Adipocyte (in vitro differentiated cells): ENCODE measurements around the gene ASMT.

Experiments
- DNase-seq: peaks from one replicate; pipeline ENCODE4 v3.0.0-alpha.2; 2015; ENCODE audit warnings: low read depth
- H3K27me3 ChIP-seq: replicated peaks from 2 replicates; pipeline ENCODE4 v1.7.0; 2013; ENCODE audit warnings: mild to moderate bottlenecking, low read length, moderate library complexity; ENCODE audit not compliant: control insufficient read depth, insufficient read depth
- H3K36me3 ChIP-seq: 2 replicates; pipeline ENCODE4 v1.7.0; 2013; ENCODE audit warnings: low read length, mild to moderate bottlenecking, moderate library complexity; ENCODE audit not compliant: control insufficient read depth, insufficient read depth, severe bottlenecking
- H3K4me1 ChIP-seq: 2 replicates; pipeline ENCODE4 v1.7.0; 2013; ENCODE audit warnings: mild to moderate bottlenecking, low read length, moderate library complexity; ENCODE audit not compliant: control insufficient read depth, insufficient read depth
- H3K4me3 ChIP-seq: 2 replicates; pipeline ENCODE4 v1.7.0; 2013; ENCODE audit warnings: mild to moderate bottlenecking, low read length, moderate library complexity
- H3K9ac ChIP-seq: 2 replicates; pipeline ENCODE4 v1.7.0; 2013; ENCODE audit warnings: mild to moderate bottlenecking, low read length, moderate library complexity
- H3K9me3 ChIP-seq: 2 replicates; pipeline ENCODE4 v1.7.0; 2013; ENCODE audit warnings: mild to moderate bottlenecking, low read length, moderate library complexity; ENCODE audit not compliant: control insufficient read depth

Gene ASMT

DNA sequence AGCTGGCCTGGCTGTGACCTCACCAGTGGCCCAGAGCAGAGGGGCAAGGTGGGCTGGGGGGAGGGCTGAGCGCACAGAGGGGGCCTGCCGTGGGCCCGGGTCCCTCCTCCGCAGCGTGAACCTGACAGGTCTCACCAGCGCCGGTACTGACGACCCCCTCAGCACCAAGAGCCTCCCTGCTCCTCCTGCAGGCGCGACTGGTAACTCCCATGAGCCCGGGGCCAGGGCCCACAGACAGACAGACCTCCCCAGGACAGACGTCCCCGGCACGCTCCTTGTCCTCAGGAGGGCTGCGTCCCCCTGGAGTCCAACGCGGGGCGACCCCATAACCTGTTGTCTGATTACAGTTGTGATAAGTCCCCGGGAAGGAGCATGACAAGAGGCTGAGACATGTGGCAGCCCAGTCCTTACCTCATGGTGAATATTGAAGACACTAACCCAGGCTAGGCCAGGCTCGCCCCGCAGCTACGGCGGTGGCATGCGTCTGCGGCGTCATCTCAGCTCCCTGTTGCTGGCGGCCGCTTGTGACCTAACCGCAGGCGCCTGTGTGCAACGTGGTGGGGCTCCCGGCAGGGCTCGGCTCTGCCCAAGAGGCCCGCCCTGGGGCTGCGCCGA is 15.0 kb upstream of the ASMT start:
- Histone ChIP-seq H3K4me3 (no peak overlapping the region), H3K36me3 (peaks cover 84% of the 10 kb centered on the region), H3K27me3 (no peaks in the 10 kb centered on the region), H3K9me3 (no peaks in the 10 kb centered on the region), H3K4me1 (no peaks in the 10 kb centered on the region), H3K9ac (no peak overlapping the region)
- no peak for DNase-seq

DNA sequence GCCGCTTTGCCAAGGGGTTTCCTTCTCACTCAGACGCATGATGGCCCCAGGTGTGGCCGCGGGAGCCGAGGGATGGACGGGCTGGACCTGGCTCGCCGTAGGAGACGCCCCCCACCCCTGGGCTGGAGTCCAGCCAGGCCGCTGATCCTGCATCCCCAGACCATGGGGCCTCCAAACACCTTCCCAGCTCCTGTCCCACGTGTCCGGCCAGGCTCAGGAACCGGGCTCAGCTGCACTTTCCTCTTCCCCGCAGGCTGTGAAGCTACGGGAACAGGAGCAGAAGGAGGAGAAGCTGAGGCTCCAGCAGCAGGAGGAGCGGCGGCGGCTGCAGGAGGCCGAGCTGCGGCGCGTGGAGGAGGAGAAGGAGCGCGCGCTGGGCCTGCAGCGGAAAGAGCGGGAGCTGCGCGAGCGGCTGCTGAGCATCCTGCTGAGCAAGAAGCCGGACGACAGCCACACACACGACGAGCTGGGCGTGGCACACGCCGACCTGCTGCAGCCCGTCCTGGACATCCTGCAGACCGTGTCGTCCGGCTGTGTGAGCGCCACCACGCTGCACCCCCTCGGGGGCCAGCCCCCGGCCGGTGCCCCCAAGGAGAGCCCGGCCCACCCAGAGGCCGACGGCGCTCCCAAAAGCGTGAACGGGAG is 14.3 kb upstream of the ASMT start:
- H3K4me1 ChIP-seq, result no peaks in the 10 kb centered on the region
- no peak overlapping the region for H3K9ac ChIP-seq
- no peaks in the 10 kb centered on the region for H3K27me3 ChIP-seq
- no peak for DNase-seq
- no peak overlapping the region for H3K4me3 ChIP-seq
- H3K9me3 ChIP-seq, result no peaks in the 10 kb centered on the region
- peaks cover 77% of the 10 kb centered on the region for H3K36me3 ChIP-seq

DNA sequence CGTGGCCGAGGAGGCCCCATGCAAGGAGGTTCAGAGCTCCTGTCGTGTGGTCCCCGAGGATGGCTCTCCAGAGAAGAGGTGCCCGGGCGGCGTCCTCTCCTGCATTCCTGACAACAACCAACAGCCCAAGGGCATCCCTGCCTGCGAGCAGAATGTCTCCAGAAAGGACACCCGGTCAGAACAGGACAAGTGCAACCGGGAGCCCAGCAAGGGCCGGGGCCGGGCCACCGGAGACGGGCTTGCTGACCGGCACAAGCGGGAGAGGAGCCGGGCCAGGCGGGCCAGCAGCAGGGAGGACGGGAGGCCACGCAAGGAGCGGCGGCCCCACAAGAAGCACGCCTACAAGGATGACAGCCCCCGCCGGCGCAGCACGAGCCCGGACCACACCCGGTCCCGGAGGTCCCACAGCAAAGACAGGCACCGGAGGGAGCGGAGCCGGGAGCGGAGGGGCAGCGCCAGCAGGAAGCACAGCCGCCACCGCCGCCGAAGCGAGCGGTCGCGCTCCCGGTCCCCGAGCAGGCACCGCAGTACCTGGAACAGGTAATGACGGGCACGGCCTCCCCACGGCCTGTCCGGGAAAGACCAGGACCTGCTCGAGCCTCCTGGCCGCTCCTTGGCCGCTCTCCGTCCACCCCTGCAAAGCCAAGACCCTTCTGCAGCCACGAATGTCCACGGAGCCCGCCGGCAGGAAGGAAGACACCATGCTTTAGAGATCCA is 13.7 kb upstream of the ASMT start:
- DNase-seq, result no peak
- Histone ChIP-seq H3K27me3 (no peaks in the 10 kb centered on the region), H3K36me3 (peaks cover 71% of the 10 kb centered on the region), H3K4me1 (no peaks in the 10 kb centered on the region), H3K9ac (no peak overlapping the region), H3K9me3 (no peaks in the 10 kb centered on the region), H3K4me3 (no peak overlapping the region)

DNA sequence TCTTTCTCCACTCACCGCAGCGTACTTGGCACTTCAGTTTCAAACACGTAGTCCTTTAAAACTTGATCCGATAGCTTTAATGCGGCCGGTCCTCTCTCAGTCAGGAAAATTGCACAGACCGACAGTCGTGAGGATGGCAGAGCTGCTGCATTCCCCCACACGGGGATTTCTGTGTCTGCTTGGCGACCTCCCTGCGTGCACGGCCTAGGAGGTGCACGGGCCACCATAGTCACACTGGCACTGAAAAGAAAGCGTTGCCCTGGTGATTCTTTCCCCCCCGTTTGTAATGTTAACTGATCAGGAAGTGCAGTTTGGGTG is 13.1 kb upstream of the ASMT start:
- no peak overlapping the region for H3K4me3 ChIP-seq
- H3K9me3 ChIP-seq, result no peaks in the 10 kb centered on the region
- no peak overlapping the region for H3K9ac ChIP-seq
- no peaks in the 10 kb centered on the region for H3K4me1 ChIP-seq
- DNase-seq, result no peak
- H3K36me3 ChIP-seq, result peaks cover 67% of the 10 kb centered on the region
- H3K27me3 ChIP-seq, result no peaks in the 10 kb centered on the region

DNA sequence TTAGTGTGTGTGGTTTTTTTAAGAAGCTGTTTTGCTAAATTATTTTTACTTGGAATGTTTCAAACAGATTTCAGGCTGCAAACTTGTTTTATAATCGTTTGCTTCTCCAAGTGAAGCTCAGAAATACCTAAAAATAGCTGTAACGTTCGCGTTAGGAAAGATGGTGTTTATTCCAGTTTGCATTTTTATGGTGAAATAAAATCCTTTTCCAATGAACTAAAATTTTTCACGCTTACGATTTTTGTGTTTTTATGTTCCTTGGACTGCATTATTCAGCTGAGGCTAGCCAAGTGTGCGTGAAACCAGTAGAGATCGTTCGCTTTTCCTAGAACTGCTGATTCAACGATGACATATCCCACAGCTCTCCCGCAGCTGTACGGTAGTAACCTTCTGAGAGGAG is 12.6 kb upstream of the ASMT start:
- H3K36me3 ChIP-seq, result peaks cover 61% of the 10 kb centered on the region

DNA sequence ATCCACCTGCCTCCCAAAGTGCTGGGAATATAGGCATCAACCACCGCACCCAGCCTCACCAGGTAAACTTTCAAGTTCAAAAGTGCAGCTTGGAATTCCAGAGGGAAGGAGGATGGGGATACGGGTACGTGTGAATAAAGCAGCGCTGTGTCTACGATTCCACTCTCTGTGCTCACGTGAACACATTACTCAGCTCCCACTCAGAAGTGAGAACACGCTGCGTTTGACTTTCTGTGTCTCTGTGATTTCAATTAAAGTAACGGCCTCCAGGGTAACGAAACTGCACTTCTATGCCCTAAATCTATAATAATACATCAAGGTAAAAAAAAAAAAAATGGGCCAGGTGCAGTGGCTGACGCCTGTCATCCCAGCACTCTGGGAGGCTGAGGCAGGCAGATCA is 8.4 kb upstream of the ASMT start:
- no peak overlapping the region for H3K9ac ChIP-seq
- DNase-seq, result no peak
- no peaks in the 10 kb centered on the region for H3K4me1 ChIP-seq
- H3K4me3 ChIP-seq, result no peak overlapping the region
- no peaks in the 10 kb centered on the region for H3K27me3 ChIP-seq
- peaks cover 19% of the 10 kb centered on the region for H3K36me3 ChIP-seq
- H3K9me3 ChIP-seq, result no peaks in the 10 kb centered on the region

More for the DNA sequence above, 12.6 kb upstream of the ASMT start:
- no peak for DNase-seq
- Histone ChIP-seq H3K9me3 (no peaks in the 10 kb centered on the region), H3K9ac (no peak overlapping the region), H3K4me3 (no peak overlapping the region), H3K27me3 (no peaks in the 10 kb centered on the region), H3K4me1 (no peaks in the 10 kb centered on the region)

DNA sequence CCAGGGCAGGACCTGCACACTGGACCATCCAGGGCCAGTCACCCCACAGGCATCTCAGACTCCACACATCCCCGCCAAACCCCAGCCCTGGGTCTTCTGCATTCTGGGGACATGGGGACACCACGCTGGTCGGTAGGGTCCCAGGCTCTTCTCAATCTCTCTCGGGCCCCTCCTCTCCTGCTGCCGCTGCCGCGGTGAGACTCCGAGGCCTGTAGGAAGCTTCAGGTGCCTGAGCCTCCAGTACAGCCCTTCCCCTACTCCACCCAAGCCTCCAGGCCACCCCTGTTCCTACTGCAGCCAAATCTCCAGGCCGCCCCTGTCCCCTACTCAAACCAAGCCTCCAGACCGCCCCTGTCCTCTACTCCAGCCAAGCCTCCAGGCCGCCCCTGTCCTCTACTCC is 5.5 kb upstream of the ASMT start:
- no peak overlapping the region for H3K4me3 ChIP-seq
- H3K36me3 ChIP-seq, result no peaks in the 10 kb centered on the region
- no peaks in the 10 kb centered on the region for H3K4me1 ChIP-seq
- DNase-seq, result no peak
- no peaks in the 10 kb centered on the region for H3K9me3 ChIP-seq
- no peaks in the 10 kb centered on the region for H3K27me3 ChIP-seq
- no peak overlapping the region for H3K9ac ChIP-seq

DNA sequence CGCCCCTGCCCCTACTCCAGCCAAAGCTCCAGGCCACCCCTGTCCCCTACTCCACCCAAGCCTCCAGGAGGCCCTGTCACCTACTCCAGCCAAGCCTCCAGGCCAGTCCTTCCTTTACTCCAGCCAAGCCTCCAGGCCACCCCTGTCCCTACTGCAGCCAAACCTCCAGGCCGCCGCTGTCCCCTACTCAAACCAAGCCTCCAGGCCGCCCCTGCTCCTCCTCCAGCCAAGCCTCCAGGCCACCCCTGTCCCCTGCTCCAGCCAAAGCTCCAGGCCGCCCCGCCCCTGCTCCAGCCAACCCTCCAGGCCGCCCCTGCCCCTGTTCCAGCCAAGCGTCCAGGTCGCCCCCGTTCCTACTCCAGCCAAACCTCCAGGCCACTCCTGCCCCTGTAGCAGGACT is 5.1 kb upstream of the ASMT start:
- Histone ChIP-seq H3K4me1 (no peaks in the 10 kb centered on the region), H3K9ac (no peak overlapping the region), H3K36me3 (no peaks in the 10 kb centered on the region), H3K9me3 (no peaks in the 10 kb centered on the region), H3K27me3 (no peaks in the 10 kb centered on the region), H3K4me3 (no peak overlapping the region)
- no peak for DNase-seq

DNA sequence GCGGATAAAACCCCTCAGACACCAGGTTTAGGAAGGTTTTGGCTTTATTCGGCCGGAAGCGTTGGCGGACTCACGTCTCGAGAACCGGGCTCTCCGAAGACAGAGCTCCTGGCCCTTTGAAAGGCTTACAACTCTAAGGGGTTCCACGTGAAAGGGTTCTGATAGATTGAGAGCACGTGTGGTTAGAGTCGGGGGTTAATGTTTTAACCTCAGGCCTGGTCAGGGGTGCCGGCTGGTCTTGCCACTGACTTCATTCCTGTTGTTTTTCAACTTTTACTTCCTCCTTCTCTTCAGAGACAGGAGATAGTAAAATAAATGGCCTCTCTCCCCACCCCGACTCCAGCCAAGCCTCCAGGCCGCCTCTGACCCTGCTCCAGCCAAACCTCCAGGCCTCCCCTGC is 4.7 kb upstream of the ASMT start:
- no peaks in the 10 kb centered on the region for H3K27me3 ChIP-seq
- H3K4me1 ChIP-seq, result no peaks in the 10 kb centered on the region
- no peaks in the 10 kb centered on the region for H3K9me3 ChIP-seq
- no peak overlapping the region for H3K9ac ChIP-seq
- no peaks in the 10 kb centered on the region for H3K36me3 ChIP-seq
- H3K4me3 ChIP-seq, result no peak overlapping the region
- no peak for DNase-seq

DNA sequence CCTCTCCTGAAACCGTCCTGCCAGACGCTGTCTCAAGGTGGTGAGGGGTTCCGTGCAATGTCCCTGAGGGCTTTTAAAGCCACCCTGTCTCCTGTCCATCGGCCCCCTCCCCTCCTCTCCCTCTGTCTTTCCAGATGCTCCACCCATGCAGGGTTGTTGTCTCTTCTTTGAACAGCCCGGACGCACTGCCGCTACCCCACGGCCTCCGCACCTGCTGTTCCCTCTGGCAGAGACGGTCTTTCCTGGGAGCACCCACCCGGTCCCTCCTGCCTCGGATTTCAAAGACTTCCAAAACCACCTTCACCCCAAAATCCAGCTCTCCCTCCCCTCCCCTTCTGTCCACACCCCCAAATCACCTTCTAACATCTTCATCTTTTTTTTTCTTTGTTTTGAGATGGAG is 4.1 kb upstream of the ASMT start:
- DNase-seq, result no peak
- H3K36me3 ChIP-seq, result no peaks in the 10 kb centered on the region

DNA sequence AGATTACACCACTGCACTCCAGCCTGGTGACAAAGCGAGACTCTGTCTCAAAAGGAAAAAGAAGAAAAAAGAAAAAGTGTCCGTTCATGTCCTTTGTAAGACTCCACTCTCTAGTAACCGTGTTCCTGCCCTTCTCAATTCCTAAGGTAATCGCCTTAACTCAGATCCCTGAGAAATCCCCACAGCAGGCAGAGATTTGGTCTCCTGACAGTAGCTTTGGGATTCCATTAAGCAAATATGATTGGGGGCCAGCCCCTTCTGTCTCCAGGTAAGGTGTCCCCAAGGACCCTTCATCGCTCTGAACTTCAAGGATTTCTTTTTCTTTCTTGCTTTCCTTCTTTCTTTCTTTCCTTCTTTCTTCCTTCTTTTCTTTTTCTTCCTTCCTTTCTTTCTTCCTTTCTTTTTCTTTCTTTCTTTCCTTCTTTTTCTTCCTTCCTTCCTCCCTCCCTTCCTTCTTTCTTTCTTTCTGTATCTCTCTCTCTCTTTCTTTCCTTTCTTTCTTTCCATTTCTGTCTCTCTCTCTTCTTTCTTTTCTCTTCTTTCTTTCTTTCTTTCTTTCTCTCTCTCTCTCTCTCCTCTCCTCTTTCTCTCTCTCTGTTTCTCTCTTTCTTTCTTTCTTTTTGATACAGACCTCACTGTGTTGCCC is 2.1 kb upstream of the ASMT start:
- DNase-seq, result no peak
- H3K36me3 ChIP-seq, result no peaks in the 10 kb centered on the region
- H3K9me3 ChIP-seq, result no peaks in the 10 kb centered on the region
- H3K4me3 ChIP-seq, result no peak overlapping the region
- no peak overlapping the region for H3K9ac ChIP-seq
- no peaks in the 10 kb centered on the region for H3K27me3 ChIP-seq
- H3K4me1 ChIP-seq, result no peaks in the 10 kb centered on the region

More for the DNA sequence above, 4.1 kb upstream of the ASMT start:
- Histone ChIP-seq H3K9ac (no peak overlapping the region), H3K4me1 (no peaks in the 10 kb centered on the region), H3K4me3 (no peak overlapping the region), H3K27me3 (no peaks in the 10 kb centered on the region), H3K9me3 (no peaks in the 10 kb centered on the region)
